Loucy (cell line): ENCODE measurements around the gene LPP.

Experiments
- H2AFZ ChIP-seq: fragments of 200-600 bp; sonication (generic); 2 replicates; pipeline ENCODE4 v1.6.0; 2016; ENCODE audit warnings: antibody characterized with exemption, mild to moderate bottlenecking, low read length, moderate library complexity
- H3F3A ChIP-seq: fragments of 200-600 bp; 2 replicates; pipeline ENCODE4 v1.6.0; 2016; ENCODE audit warnings: antibody characterized with exemption, low read depth, mild to moderate bottlenecking
- H3K27me3 ChIP-seq: fragments of 200-600 bp; sonication (generic); 2 replicates; pipeline ENCODE4 v1.6.1; 2014; ENCODE audit warnings: low read length, mild to moderate bottlenecking; ENCODE audit not compliant: insufficient read depth, poor library complexity, severe bottlenecking
- H3K36me3 ChIP-seq: fragments of 200-600 bp; sonication (generic); 2 replicates; pipeline ENCODE4 v1.6.1; 2016; ENCODE audit warnings: low read length; ENCODE audit not compliant: insufficient read depth
- H3K4me1 ChIP-seq: fragments of 200-600 bp; sonication (generic); 2 replicates; pipeline ENCODE4 v1.5.1; 2014; ENCODE audit warnings: low read length, mild to moderate bottlenecking; ENCODE audit not compliant: insufficient read depth, poor library complexity, severe bottlenecking
- H3K4me2 ChIP-seq: fragments of 200-600 bp; sonication (generic); 2 replicates; pipeline ENCODE4 v1.6.0; 2014; ENCODE audit warnings: antibody characterized with exemption, low read length, low read depth, mild to moderate bottlenecking; ENCODE audit not compliant: poor library complexity, severe bottlenecking
- H3K4me3 ChIP-seq: fragments of 200-600 bp; sonication (generic); 2 replicates; pipeline ENCODE4 v1.5.1; 2014; ENCODE audit warnings: low read length, mild to moderate bottlenecking, mixed read lengths; ENCODE audit not compliant: poor library complexity, severe bottlenecking
- H3K79me2 ChIP-seq: fragments of 200-600 bp; sonication (generic); 2 replicates; pipeline ENCODE4 v1.6.1; 2014; ENCODE audit warnings: low read length; ENCODE audit not compliant: insufficient read depth
- H3K9ac ChIP-seq: fragments of 200-600 bp; sonication (generic); 2 replicates; pipeline ENCODE4 v1.6.0; 2014; ENCODE audit warnings: mild to moderate bottlenecking, low read depth, low read length, moderate library complexity; ENCODE audit not compliant: poor library complexity, severe bottlenecking
- H3K9me2 ChIP-seq: fragments of 200-600 bp; sonication (generic); replicated peaks from 2 replicates; pipeline ENCODE4 v1.6.1; 2016; ENCODE audit warnings: low read depth, low read length, mixed read lengths
- H3K9me3 ChIP-seq: fragments of 200-600 bp; sonication (generic); 2 replicates; pipeline ENCODE4 v1.6.1; 2014; ENCODE audit warnings: mild to moderate bottlenecking, antibody characterized with exemption, low read length, low read depth; ENCODE audit not compliant: insufficient read depth
- H4K20me1 ChIP-seq: fragments of 200-600 bp; sonication (generic); 2 replicates; pipeline ENCODE4 v1.6.0; 2014; ENCODE audit warnings: antibody characterized with exemption, low read length, mild to moderate bottlenecking; ENCODE audit not compliant: insufficient read depth, poor library complexity, severe bottlenecking
- EZH2phosphoT487 ChIP-seq: fragments of 200-600 bp; IDR thresholded peaks from 2 replicates; pipeline ENCODE4 v1.6.1; 2018; ENCODE audit warnings: antibody characterized with exemption, mild to moderate bottlenecking, moderate library complexity, borderline replicate concordance
- TF ChIP-seq, protein P1 (sequence below): fragments of 200-600 bp; sonication (generic); conservative IDR thresholded peaks from 2 replicates; pipeline ENCODE4 v1.5.1; 2014; ENCODE audit warnings: mild to moderate bottlenecking, antibody characterized with exemption, low read length

The LPP gene

DNA sequence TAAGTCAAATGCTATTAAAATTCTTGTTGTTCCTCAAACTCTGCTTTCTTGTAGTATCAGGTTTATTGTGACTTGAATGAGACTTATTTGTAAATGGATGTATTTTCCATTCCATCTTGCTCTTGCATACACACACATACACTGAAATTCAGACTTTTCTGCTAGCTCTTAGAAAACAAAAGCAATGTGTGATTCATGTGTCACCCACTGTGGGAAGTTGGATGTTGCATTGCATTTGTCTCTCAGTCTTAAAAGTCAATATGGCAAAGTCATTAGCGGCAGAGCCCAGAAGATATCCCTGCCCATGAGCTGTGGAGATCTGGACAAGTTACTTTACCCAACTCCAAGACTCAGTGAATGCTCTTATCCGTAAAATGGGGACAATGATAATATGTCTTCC is 660.6 kb downstream of the LPP start:
- no peak overlapping the region for H3K4me3 ChIP-seq
- H3F3A ChIP-seq: no peaks in the 10 kb centered on the region
- no peaks in the 10 kb centered on the region for H4K20me1 ChIP-seq
- H3K79me2 ChIP-seq: no peaks in the 10 kb centered on the region
- no peaks in the 10 kb centered on the region for H3K36me3 ChIP-seq
- H2AFZ ChIP-seq: no peak overlapping the region
- no peak overlapping the region for H3K9ac ChIP-seq
- H3K27me3 ChIP-seq: no peaks in the 10 kb centered on the region
- H3K4me1 ChIP-seq: no peaks in the 10 kb centered on the region
- no peaks in the 10 kb centered on the region for H3K9me3 ChIP-seq
- no peaks in the 10 kb centered on the region for H3K9me2 ChIP-seq
- TF ChIP-seq, protein P1, sequence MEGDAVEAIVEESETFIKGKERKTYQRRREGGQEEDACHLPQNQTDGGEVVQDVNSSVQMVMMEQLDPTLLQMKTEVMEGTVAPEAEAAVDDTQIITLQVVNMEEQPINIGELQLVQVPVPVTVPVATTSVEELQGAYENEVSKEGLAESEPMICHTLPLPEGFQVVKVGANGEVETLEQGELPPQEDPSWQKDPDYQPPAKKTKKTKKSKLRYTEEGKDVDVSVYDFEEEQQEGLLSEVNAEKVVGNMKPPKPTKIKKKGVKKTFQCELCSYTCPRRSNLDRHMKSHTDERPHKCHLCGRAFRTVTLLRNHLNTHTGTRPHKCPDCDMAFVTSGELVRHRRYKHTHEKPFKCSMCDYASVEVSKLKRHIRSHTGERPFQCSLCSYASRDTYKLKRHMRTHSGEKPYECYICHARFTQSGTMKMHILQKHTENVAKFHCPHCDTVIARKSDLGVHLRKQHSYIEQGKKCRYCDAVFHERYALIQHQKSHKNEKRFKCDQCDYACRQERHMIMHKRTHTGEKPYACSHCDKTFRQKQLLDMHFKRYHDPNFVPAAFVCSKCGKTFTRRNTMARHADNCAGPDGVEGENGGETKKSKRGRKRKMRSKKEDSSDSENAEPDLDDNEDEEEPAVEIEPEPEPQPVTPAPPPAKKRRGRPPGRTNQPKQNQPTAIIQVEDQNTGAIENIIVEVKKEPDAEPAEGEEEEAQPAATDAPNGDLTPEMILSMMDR: no peak
- TF ChIP-seq EZH2phosphoT487: no peak
- no peak overlapping the region for H3K4me2 ChIP-seq

DNA sequence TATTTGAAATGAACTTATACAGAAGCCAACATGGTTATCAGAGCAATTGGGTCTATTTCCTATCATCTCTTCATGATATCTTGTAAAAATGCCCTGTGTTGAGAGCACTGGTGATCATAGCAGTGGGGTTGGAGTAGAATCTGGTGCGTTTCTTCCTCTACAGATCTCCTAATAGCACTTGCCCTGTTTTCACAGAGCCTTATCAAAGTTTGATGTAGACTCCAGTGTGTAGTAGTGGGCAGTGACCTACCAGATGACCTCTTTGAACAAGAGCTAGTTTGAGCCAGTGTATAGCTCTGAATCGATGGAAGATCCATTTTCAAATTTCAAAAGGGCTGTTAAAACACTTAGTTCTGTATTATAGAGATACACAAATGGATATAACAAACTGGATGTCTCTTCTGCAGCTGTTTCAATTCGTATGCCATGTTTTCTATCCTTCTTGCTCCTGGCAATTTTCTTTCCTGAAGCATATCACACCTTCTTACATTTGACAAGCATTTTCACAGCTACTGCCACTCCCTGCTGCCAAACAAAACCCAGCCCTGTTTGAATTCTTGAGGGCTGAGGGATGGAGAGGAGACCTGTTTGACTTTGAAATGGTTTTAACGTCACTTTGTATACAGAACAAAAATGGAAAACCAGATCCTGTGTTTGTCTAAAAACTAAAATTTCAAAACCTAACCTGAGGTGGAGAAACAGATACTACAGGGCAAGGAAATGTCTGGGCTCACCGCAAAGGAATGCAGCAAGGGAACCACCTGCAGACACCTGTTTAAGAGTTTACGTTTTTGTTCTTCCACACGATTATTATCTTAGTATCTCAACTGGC is 663.4 kb downstream of the LPP start:
- H3K27me3 ChIP-seq: no peaks in the 10 kb centered on the region
- H3K9me2 ChIP-seq: no peaks in the 10 kb centered on the region
- H3K36me3 ChIP-seq: no peaks in the 10 kb centered on the region
- H3K79me2 ChIP-seq: no peaks in the 10 kb centered on the region
- H3F3A ChIP-seq: no peaks in the 10 kb centered on the region
- no peak overlapping the region for H2AFZ ChIP-seq
- H4K20me1 ChIP-seq: no peaks in the 10 kb centered on the region
- H3K9me3 ChIP-seq: no peaks in the 10 kb centered on the region
- no peak for TF ChIP-seq EZH2phosphoT487
- TF ChIP-seq, protein P1: no peak
- no peak overlapping the region for H3K9ac ChIP-seq
- peaks cover 6% of the 10 kb centered on the region for H3K4me1 ChIP-seq
- no peak overlapping the region for H3K4me3 ChIP-seq
- no peak overlapping the region for H3K4me2 ChIP-seq

DNA sequence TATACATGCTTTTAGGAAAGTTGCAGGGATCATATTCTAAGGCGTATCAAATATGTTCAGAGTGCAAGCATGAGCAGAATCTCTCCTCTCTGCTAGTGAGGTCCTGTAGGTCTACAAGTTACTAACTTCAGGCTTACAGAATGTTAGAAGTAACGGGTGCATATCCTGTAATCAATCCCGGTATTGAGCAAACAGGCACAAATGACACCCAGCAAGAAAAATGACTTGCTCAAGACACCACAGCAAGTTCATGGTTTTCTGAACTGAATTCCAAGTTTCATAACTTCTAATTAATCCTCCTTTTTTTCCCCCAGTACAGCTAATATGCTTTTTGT is 663.9 kb downstream of the LPP start:
- Histone ChIP-seq H3K27me3 (no peaks in the 10 kb centered on the region), H3F3A (no peaks in the 10 kb centered on the region), H3K4me1 (peaks cover 11% of the 10 kb centered on the region), H3K36me3 (no peaks in the 10 kb centered on the region), H3K9me2 (no peaks in the 10 kb centered on the region), H3K4me2 (no peak overlapping the region), H3K79me2 (no peaks in the 10 kb centered on the region), H2AFZ (no peak overlapping the region), H3K9ac (no peak overlapping the region), H3K9me3 (no peaks in the 10 kb centered on the region), H4K20me1 (no peaks in the 10 kb centered on the region), H3K4me3 (no peak overlapping the region)
- TF ChIP-seq, protein P1: no peak
- TF ChIP-seq EZH2phosphoT487: no peak
